ENCODE data around the gene ANKFY1. TPM values are rescaled to one million over a fixed set of nuclear protein-coding genes. Genes with fewer than 3 reads are reported as not detected.
A peak's percentile ranks its signal among the peaks of the same experiment; 100 is the strongest.

The ANKFY1 gene
- total RNA-seq, 1 experiment from 2014 or later: 38.9 TPM

GRCh38 chr17:4304417-4305027 lies 40.7 kb upstream of the ANKFY1 start:
- peak; percentile 18 for DNase-seq (ENCODE audit: low read depth, low spot score)
- H3K4me3 ChIP-seq (replicated peaks in 1 of 2; ENCODE audit: low read depth in 1 of 2, low read length in 2 of 2): no peak overlapping the region
- H3K4me1 ChIP-seq (ENCODE audit: control insufficient read depth in 1 of 2, insufficient read depth in 2 of 2, low read length in 2 of 2): no peaks in the 10 kb centered on the region
- TF ChIP-seq CEBPB (IDR thresholded peaks at IDR 0.05; ENCODE audit: low read depth): no peak
- TF ChIP-seq CBX3 (IDR thresholded peaks at IDR 0.05; ENCODE audit: low read depth): no peak
- peak; percentile 30 to 79 (median 78); a peak in 5 of 6 replicates for TF ChIP-seq CTCF (IDR thresholded peaks at IDR 0.05 in 2 of 3, conservative IDR thresholded peaks at IDR 0.05 in 1 of 3; ENCODE audit: borderline replicate concordance in 1 of 3, insufficient read depth in 1 of 3, low read depth in 2 of 3, low read length in 2 of 3)
- no peak for TF ChIP-seq EGR1 (IDR thresholded peaks at IDR 0.05; ENCODE audit: low read depth)
- no peak for TF ChIP-seq YY1 (IDR thresholded peaks at IDR 0.05; ENCODE audit: extremely low read depth, insufficient replicate concordance, low read depth, low read length)
- TF ChIP-seq RAD21 (IDR thresholded peaks at IDR 0.05; ENCODE audit: low read depth): peak; percentile 38
- TF ChIP-seq SIN3A (IDR thresholded peaks at IDR 0.05; ENCODE audit: low read depth): no peak
- TF ChIP-seq POLR2AphosphoS5 (IDR thresholded peaks at IDR 0.05; ENCODE audit: low read depth, low read length): no peak
- TF ChIP-seq POLR2A (IDR thresholded peaks at IDR 0.05; ENCODE audit: borderline replicate concordance, extremely low read depth, insufficient read depth, insufficient read length): no peak
- no peak for TF ChIP-seq MAX (IDR thresholded peaks at IDR 0.05)
- no peak overlapping the region for H3K9ac ChIP-seq (ENCODE audit: low read length)
- BruUV-seq (replicated peaks): TSS peak; percentile 10
- no peaks in the 10 kb centered on the region for H3K27me3 ChIP-seq (ENCODE audit: insufficient read depth, low read length)
- H3K36me3 ChIP-seq (ENCODE audit: control insufficient read depth in 1 of 2, insufficient read depth in 2 of 2, low read length in 2 of 2): peaks cover 2 to 24% of the 10 kb centered on the region in 2 experiments; a peak in 1 of 4 replicates
- H3K79me2 ChIP-seq (ENCODE audit: insufficient read depth, low read length): peaks cover 71% of the 10 kb centered on the region
- no peak overlapping the region for H3K4me2 ChIP-seq (ENCODE audit: low read length)
- RAD21 ChIA-PET (ENCODE audit: low non-redundant PET in 1 of 2, low total read pairs in 2 of 2, uncharacterized antibody in 2 of 2, unreplicated experiment in 2 of 2): interaction anchor here (0.5 to 1.4 kb wide), 4 partner anchors 10 to 1708 kb away, joined by 3 to 4 read pairs (median 4); no protein-coding TSS in a partner anchor
- CTCF ChIA-PET: interaction anchor here (0.6 to 3.0 kb wide), 10 partner anchors 9 to 105 kb away, joined by 3 to 15 read pairs (median 4); no protein-coding TSS in a partner anchor
- H4K20me1 ChIP-seq (ENCODE audit: insufficient read depth): peaks cover 8% of the 10 kb centered on the region; the same call in 1 of the 2 replicates
- no peaks in the 10 kb centered on the region for H3K9me2 ChIP-seq (ENCODE audit: insufficient read depth)
- intact Hi-C loops (cut with micrococcal nuclease): loop anchor here (2.0 kb wide), 1 partner anchor 90 kb away; no protein-coding TSS in a partner anchor
- ATAC-seq: peak; percentile 85
- H3K27ac ChIP-seq (ENCODE audit: low read depth, low read length): no peak overlapping the region
- H2AFZ ChIP-seq (ENCODE audit: low read depth, low read length, poor library complexity, severe bottlenecking): no peak overlapping the region
- POLR2A ChIA-PET: no interaction called here
- no peaks in the 10 kb centered on the region for H3K9me3 ChIP-seq (ENCODE audit: control insufficient read depth in 1 of 2, insufficient read depth in 1 of 2, low read depth in 1 of 2, low read length in 2 of 2)

All from HCT116 (cell line).